GM13976 (cell line): ENCODE results near the gene KYNU.

Source experiments
- DNase-seq: peaks from one replicate; pipeline ENCODE4 v3.0.0; 2012; ENCODE audit warnings: low spot score
- in situ Hi-C: fragments of 300-500 bp; cut with MboI; formaldehyde crosslinking; loops from one replicate; pipeline ENCODE4 v1.12.0; 2022; ENCODE audit warnings: low sequenced_read_pairs, mixed read lengths, inconsistent platforms; ENCODE audit not compliant: unreplicated experiment
- TF ChIP-seq, protein P1 (sequence below): IDR thresholded peaks from 2 replicates; pipeline ENCODE4 v1.5.1; 2012; ENCODE audit warnings: borderline replicate concordance, mild to moderate bottlenecking; ENCODE audit not compliant: insufficient read depth; ENCODE audit errors: extremely low read depth, missing control alignments, control extremely low read depth

Gene KYNU

DNA sequence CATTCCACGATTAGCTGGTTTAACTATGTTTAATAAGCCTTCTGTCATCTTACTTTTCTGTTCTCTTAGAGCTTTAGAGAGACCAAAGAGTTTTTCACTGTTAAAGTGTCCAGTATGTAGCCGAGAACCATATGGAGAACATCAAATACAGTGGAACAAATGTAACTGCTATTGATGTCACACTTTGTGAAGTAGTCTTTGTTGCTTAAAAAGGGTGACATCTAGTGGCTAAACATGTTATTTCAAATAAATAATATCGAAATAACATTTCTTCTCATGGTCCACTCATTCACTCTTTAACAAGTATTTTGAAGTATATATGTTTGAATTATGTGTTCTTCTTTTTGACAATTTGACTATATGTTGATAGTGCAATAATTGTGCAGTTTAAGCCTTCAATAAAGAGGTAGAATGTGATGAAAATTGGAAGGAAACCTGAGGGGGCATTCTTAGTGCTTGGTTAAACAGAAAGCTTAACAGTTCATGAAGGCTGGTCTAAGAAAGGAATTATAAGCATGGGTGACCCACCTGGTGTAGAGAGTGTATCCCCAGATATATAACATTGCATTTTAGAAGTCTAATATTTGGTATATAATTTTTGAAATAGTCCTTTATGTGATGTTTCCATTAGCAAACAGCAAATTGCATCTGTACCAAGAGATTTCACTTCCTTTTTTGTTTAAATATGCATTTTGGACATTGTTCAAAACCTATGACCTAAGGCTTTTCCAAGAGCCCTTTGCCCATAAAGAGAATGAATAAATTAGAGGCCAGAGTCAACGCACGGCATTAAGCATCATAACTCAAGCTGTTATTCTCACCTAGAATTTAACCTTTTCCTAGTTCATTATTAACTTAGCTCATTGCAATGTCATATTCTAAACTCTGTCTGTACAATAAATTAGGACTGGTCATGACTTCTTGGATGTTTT, 112.1 kb downstream of the KYNU start:
- DNase-seq: no peak
- in situ Hi-C loops: loop anchor here (25.0 kb wide), 1 partner anchor 302 kb away; no protein-coding TSS in a partner anchor

DNA sequence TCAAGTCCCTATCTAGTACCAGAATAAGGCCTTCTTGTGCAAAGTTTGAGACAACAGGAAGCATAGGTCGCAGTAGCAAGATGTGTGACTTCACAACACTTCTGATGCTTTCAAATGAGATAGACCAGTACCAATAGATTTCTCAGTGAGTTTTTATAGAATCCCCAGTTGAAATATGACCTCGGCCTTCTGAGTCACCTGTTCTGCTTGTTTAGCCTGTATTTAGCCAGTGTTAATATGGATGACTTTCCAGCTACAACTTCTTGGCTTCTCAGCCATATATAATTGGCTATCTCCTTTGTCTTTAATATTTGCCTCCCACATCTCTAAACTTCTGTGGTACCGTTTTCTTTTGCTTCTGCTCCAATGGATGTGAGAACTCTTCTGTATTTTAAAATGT, 113.8 kb downstream of the KYNU start:
- in situ Hi-C loops: loop anchor here (25.0 kb wide), 1 partner anchor 304 kb away; no protein-coding TSS in a partner anchor
- TF ChIP-seq, protein P1, sequence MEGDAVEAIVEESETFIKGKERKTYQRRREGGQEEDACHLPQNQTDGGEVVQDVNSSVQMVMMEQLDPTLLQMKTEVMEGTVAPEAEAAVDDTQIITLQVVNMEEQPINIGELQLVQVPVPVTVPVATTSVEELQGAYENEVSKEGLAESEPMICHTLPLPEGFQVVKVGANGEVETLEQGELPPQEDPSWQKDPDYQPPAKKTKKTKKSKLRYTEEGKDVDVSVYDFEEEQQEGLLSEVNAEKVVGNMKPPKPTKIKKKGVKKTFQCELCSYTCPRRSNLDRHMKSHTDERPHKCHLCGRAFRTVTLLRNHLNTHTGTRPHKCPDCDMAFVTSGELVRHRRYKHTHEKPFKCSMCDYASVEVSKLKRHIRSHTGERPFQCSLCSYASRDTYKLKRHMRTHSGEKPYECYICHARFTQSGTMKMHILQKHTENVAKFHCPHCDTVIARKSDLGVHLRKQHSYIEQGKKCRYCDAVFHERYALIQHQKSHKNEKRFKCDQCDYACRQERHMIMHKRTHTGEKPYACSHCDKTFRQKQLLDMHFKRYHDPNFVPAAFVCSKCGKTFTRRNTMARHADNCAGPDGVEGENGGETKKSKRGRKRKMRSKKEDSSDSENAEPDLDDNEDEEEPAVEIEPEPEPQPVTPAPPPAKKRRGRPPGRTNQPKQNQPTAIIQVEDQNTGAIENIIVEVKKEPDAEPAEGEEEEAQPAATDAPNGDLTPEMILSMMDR: no peak
- DNase-seq: no peak

More for the DNA sequence above, 112.1 kb downstream of the KYNU start:
- TF ChIP-seq, protein P1: peak; percentile 13

DNA sequence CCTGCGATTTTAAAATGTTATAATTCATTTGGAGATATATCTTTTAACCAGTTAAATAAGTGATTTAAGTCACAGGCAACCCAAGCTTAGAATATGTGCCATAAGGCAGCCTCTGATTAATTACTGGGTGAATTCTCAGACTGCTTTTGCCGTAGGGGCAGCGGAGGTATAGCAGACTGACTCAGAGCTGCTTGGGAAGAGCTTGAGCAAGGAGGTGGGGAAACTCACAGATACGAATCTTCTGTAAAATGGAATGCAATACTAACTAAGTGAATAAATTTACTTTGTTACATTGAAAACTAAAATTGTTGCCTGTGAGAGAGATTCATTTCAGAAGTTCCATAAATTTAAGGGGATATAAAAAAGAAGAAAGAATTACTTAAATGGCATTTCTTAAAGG, 115.4 kb downstream of the KYNU start:
- in situ Hi-C loops: loop anchor here (25.0 kb wide), 1 partner anchor 306 kb away; no protein-coding TSS in a partner anchor
- TF ChIP-seq, protein P1: no peak
- no peak for DNase-seq

GRCh38 chr2:142993771-142994170, 116.3 kb downstream of the KYNU start:
- TF ChIP-seq, protein P1: no peak
- no peak for DNase-seq
- in situ Hi-C loops: loop anchor here (25.0 kb wide), 1 partner anchor 306 kb away; no protein-coding TSS in a partner anchor

DNA sequence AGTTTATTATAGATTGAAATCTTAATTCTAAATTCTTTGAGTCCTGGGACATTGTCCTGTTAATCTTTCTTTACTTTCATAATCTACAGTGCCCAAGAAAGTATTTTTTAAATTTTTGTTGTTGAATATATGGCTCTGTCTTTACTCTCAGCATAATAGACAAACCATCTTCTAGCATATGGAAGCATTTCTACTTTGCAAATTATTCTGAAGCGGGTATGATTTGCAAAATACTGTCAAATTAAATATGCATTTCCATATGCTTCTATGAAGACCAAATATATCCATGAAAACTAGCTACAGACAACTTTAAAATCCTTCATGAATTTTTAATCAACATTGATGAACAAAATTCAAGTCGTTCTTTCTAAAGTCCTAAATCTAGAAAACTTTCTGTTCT, 117.2 kb downstream of the KYNU start:
- in situ Hi-C loops: loop anchor here (25.0 kb wide), 1 partner anchor 307 kb away; no protein-coding TSS in a partner anchor
- TF ChIP-seq, protein P1: no peak

GRCh38 chr2:142997231-142997630, 119.8 kb downstream of the KYNU start:
- TF ChIP-seq, protein P1: no peak
- no peak for DNase-seq
- in situ Hi-C loops: loop anchor here (25.0 kb wide), 1 partner anchor 310 kb away; no protein-coding TSS in a partner anchor

More for the DNA sequence above, 117.2 kb downstream of the KYNU start:
- DNase-seq: no peak
